ENCODE results near the gene ANKLE1. TPM values are rescaled to one million over a fixed set of nuclear protein-coding genes. Genes with fewer than 3 reads are reported as not detected.

Gene ANKLE1
- polyA plus RNA-seq, 2 of the 4 experiments (the other 2 are of a cell fraction), result 0.56 to 0.74 TPM

GRCh38 chr19:17327654-17328516, 46.2 kb downstream of the ANKLE1 start:
- Histone ChIP-seq H3K9me3 (no peaks in the 10 kb centered on the region), H3K4me1 (no peaks in the 10 kb centered on the region), H3K27ac (no peak overlapping the region), H3K4me2 (no peak overlapping the region), H3K4me3 (no peak overlapping the region)
- ATAC-seq (peak; percentile 27 to 47; a peak in 5 of 6 replicates), DNase-seq (ENCODE audit: low read depth in 1 of 2, low spot score in 1 of 2) (no peak), FAIRE-seq (no peak)
- 93% methylated on average over 32 of the region's 64 CpGs for WGBS (ENCODE audit: missing lambda C conversion rate)
- ChIA-PET CTCF (interaction anchor here (1.1 kb wide), 1 partner anchor 8 kb away, joined by 3 read pairs; no protein-coding TSS in a partner anchor), POLR2A (no interaction called here)
- TF ChIP-seq REST (IDR thresholded peaks at IDR 0.05) (no peak), RNF2 (IDR thresholded peaks at IDR 0.05; ENCODE audit: borderline replicate concordance, low read depth) (no peak), SREBF2 (IDR thresholded peaks at IDR 0.05) (no peak), USF2 (IDR thresholded peaks at IDR 0.05) (no peak), HOXB5 (CRISPR knock-in tag; IDR thresholded peaks at IDR 0.05) (no peak), HES2 (IDR thresholded peaks at IDR 0.05) (no peak), HEYL (CRISPR knock-in tag; IDR thresholded peaks at IDR 0.05) (no peak), CHD4 (IDR thresholded peaks at IDR 0.05; ENCODE audit: borderline replicate concordance) (no peak), HOXA7 (CRISPR knock-in tag; IDR thresholded peaks at IDR 0.05) (no peak), PBX3 (IDR thresholded peaks at IDR 0.05) (no peak), NPAS2 (CRISPR knock-in tag; IDR thresholded peaks at IDR 0.05; ENCODE audit: borderline replicate concordance) (no peak), EP300 (IDR thresholded peaks at IDR 0.05) (no peak), RAD21 (conservative IDR thresholded peaks at IDR 0.05 in 1 of 2, IDR thresholded peaks at IDR 0.05 in 1 of 2) (no peak), MYC (IDR thresholded peaks at IDR 0.05; ENCODE audit: borderline replicate concordance, low read length) (no peak)

- Histone ChIP-seq H3K27ac (no peak overlapping the region), H3K4me2 (no peak overlapping the region), H3K4me1 (peaks cover 3% of the 10 kb centered on the region; the same call in 2 of the 3 replicates), H3K4me3 (no peak overlapping the region), H3K9me3 (no peaks in the 10 kb centered on the region)
- ATAC-seq (no peak), DNase-seq (ENCODE audit: low read depth in 1 of 2, low spot score in 1 of 2) (no peak), FAIRE-seq (no peak)
- CTCF ChIA-PET, result interaction anchor here (1.0 kb wide), 1 partner anchor 45 kb away, joined by 3 read pairs; no protein-coding TSS in a partner anchor
- WGBS (ENCODE audit: missing lambda C conversion rate), result 98% methylated on average over 39 of the region's 94 CpGs
- POLR2A ChIA-PET, result no interaction called here
- TF ChIP-seq HOXB5 (CRISPR knock-in tag; IDR thresholded peaks at IDR 0.05) (no peak), NFE2L2 (conservative IDR thresholded peaks at IDR 0.05; ENCODE audit: low read length) (no peak), HES2 (IDR thresholded peaks at IDR 0.05) (no peak), MYC (IDR thresholded peaks at IDR 0.05; ENCODE audit: borderline replicate concordance, low read length) (no peak), FOXS1 (CRISPR knock-in tag; IDR thresholded peaks at IDR 0.05) (no peak), CHD4 (IDR thresholded peaks at IDR 0.05; ENCODE audit: borderline replicate concordance) (no peak), RARB (CRISPR knock-in tag; IDR thresholded peaks at IDR 0.05) (no peak), HOXA7 (CRISPR knock-in tag; IDR thresholded peaks at IDR 0.05) (no peak), RAD21 (conservative IDR thresholded peaks at IDR 0.05 in 1 of 2, IDR thresholded peaks at IDR 0.05 in 1 of 2) (no peak), RNF2 (IDR thresholded peaks at IDR 0.05; ENCODE audit: borderline replicate concordance, low read depth) (no peak), E2F6 (IDR thresholded peaks at IDR 0.05; ENCODE audit: borderline replicate concordance, low read depth) (no peak), ATOH8 (CRISPR knock-in tag; IDR thresholded peaks at IDR 0.05; ENCODE audit: low read depth) (no peak), CHD2 (IDR thresholded peaks at IDR 0.05; ENCODE audit: low read length, partially characterized antibody) (no peak), JUN (IDR thresholded peaks at IDR 0.05) (no peak), ZNF302 (CRISPR knock-in tag; IDR thresholded peaks at IDR 0.05) (no peak)
Observed at GRCh38 chr19:17328517-17329365, 47.0 kb downstream of the ANKLE1 start.

Measured in A549 (cell line).